ENCODE results near the gene GDPGP1.

- no peak for TF ChIP-seq POLR2AphosphoS5 (IDR thresholded peaks at IDR 0.05; ENCODE audit: low read depth)
- TF ChIP-seq REST (IDR thresholded peaks at IDR 0.05; ENCODE audit: unreplicated experiment) = no peak
- no peak for TF ChIP-seq CTCF (conservative IDR thresholded peaks at IDR 0.05; ENCODE audit: low read depth in 2 of 2)
- no peak for TF ChIP-seq EZH2 (IDR thresholded peaks at IDR 0.05; ENCODE audit: low read depth, unreplicated experiment)
- TF ChIP-seq CREB1 (CRISPR knock-in tag; IDR thresholded peaks at IDR 0.05; ENCODE audit: low read depth) = no peak
- no peak for TF ChIP-seq EZH2phosphoT487 (IDR thresholded peaks at IDR 0.05; ENCODE audit: unreplicated experiment)
Measured at GRCh38 chr15:90230610-90231009, 3.4 kb upstream of the GDPGP1 start.
